Posterior vena cava (tissue), 2 donors: ENCODE data around the gene KNTC1. TPM values are rescaled to one million over a fixed set of nuclear protein-coding genes. Genes with fewer than 3 reads are reported as not detected.
"Not testable (repeated sequence)": the region's sequence is repeated elsewhere in the genome, so short reads cannot be mapped to it uniquely, and the experiment has no call there.

Experiments
- DNase-seq: peaks from one replicate; pipeline ENCODE4 v3.0.0-alpha.2; 2020; ENCODE audit warnings: low spot score
- intact Hi-C, 2 donors: fragments of 100-400 bp; cut with DNase I; formaldehyde crosslinking; loops; one replicate each; pipeline versions ENCODE4 v1.14.1 to v1.14.2; 2022 to 2023
- total RNA-seq, 2 donors: library from RNA; stranded (reverse); fragmentation: NEBNext Ultra II Directional; extraction: Animal tissue kit (Norgen Biotek cat#: 25700); gene quantifications; one replicate each; pipeline ENCODE4 v1.2.1, GENCODE V29; 2021
- donor health status: DM: yes; HTN: yes; CAD: no.
- donor health status: DM: yes; HTN: yes; CAD: no.

The KNTC1 gene
- total RNA-seq, 2 donors from 2014 or later, result 10.9 to 12.3 TPM

- intact Hi-C loops, result no loop called here
- no peak for DNase-seq
Observed at GRCh38 chr12:122604993-122605392, 77.9 kb downstream of the KNTC1 start.

GRCh38 chr12:122609732-122610131, 82.7 kb downstream of the KNTC1 start:
- intact Hi-C loops, result no loop called here
- DNase-seq, result no peak

GRCh38 chr12:122610207-122610606, 83.2 kb downstream of the KNTC1 start:
- DNase-seq, result no peak
- intact Hi-C loops, result no loop called here

- intact Hi-C loops, result no loop called here
- no peak for DNase-seq
Observed at GRCh38 chr12:122610911-122611310, 83.9 kb downstream of the KNTC1 start.

GRCh38 chr12:122614839-122615238, 87.8 kb downstream of the KNTC1 start:
- DNase-seq, result no peak
- intact Hi-C loops, result no loop called here

- intact Hi-C loops, result no loop called here
- DNase-seq, result no peak
Observed at GRCh38 chr12:122615780-122616179, 88.7 kb downstream of the KNTC1 start.

GRCh38 chr12:122635471-122635870, 108.4 kb downstream of the KNTC1 start:
- intact Hi-C loops, result loop anchor here in 1 of 2 donors (5.0 kb wide), 1 partner anchor 117 kb away; the partner anchor contains the start of gene DENR
- DNase-seq, result no peak

- intact Hi-C loops, result no loop called here
- DNase-seq, result no peak
Observed at GRCh38 chr12:122643207-122643805, 116.3 kb downstream of the KNTC1 start.

- DNase-seq, result no peak
- intact Hi-C loops, result no loop called here
Observed at GRCh38 chr12:122646517-122647217, 119.6 kb downstream of the KNTC1 start.

- intact Hi-C loops, result loop anchor here in 1 of 2 donors (5.0 kb wide), 1 partner anchor 86 kb away; no protein-coding TSS in a partner anchor
- DNase-seq, result no peak
Observed at GRCh38 chr12:122651520-122652224, 124.6 kb downstream of the KNTC1 start.

GRCh38 chr12:122653291-122653690, 126.2 kb downstream of the KNTC1 start:
- intact Hi-C loops, result loop anchor here in 1 of 2 donors (5.0 kb wide), 1 partner anchor 84 kb away; no protein-coding TSS in a partner anchor
- not testable (repeated sequence) for DNase-seq

GRCh38 chr12:122656298-122656697, 129.2 kb downstream of the KNTC1 start:
- intact Hi-C loops, result no loop called here
- DNase-seq, result no peak

- DNase-seq, result peak; percentile 83
- intact Hi-C loops, result no loop called here
Observed at GRCh38 chr12:122659579-122659978, 132.5 kb downstream of the KNTC1 start.

- intact Hi-C loops, result no loop called here
- DNase-seq, result no peak
Observed at GRCh38 chr12:122661246-122661645, 134.2 kb downstream of the KNTC1 start.

- intact Hi-C loops, result no loop called here
- DNase-seq, result no peak
Observed at GRCh38 chr12:122661938-122662337, 134.9 kb downstream of the KNTC1 start.

GRCh38 chr12:122665349-122665748, 138.3 kb downstream of the KNTC1 start:
- DNase-seq, result no peak
- intact Hi-C loops, result no loop called here

GRCh38 chr12:122665759-122666158, 138.7 kb downstream of the KNTC1 start:
- DNase-seq, result no peak
- intact Hi-C loops, result no loop called here

GRCh38 chr12:122668268-122668667, 141.2 kb downstream of the KNTC1 start:
- intact Hi-C loops, result no loop called here

GRCh38 chr12:122669397-122670070, 142.5 kb downstream of the KNTC1 start:
- no peak for DNase-seq
- intact Hi-C loops, result no loop called here

More at GRCh38 chr12:122668268-122668667, 141.2 kb downstream of the KNTC1 start:
- DNase-seq, result no peak

- intact Hi-C loops, result no loop called here
- DNase-seq, result no peak
Observed at GRCh38 chr12:122672515-122672914, 145.5 kb downstream of the KNTC1 start.
